Adrenal gland (tissue), 5 donors: ENCODE data around the gene NT5C2.

Experiments
- CTCF ChIP-seq, 6 experiments: fragments of 450-650 bp in 4 of 6; fragments of 200-600 bp in 2 of 6; sonication (generic) in 1 of 6; IDR thresholded peaks; 1 replicate in 5 of 6; 2 replicates in 1 of 6; pipeline versions ENCODE4 v1.5.1 to v1.8.0; 2016 to 2021; ENCODE audit warnings: antibody characterized with exemption in 6 of 6, mild to moderate bottlenecking in 2 of 6, moderate library complexity in 1 of 6
- POLR2A ChIP-seq, 2 donors: fragments of 450-650 bp; IDR thresholded peaks; one replicate each; pipeline ENCODE4 v1.6.1; 2017; ENCODE audit warnings: antibody characterized with exemption in 2 of 2, mild to moderate bottlenecking in 2 of 2, moderate library complexity in 1 of 2
- donor health status: DM: no; HTN: no; CAD: no.

DNA sequence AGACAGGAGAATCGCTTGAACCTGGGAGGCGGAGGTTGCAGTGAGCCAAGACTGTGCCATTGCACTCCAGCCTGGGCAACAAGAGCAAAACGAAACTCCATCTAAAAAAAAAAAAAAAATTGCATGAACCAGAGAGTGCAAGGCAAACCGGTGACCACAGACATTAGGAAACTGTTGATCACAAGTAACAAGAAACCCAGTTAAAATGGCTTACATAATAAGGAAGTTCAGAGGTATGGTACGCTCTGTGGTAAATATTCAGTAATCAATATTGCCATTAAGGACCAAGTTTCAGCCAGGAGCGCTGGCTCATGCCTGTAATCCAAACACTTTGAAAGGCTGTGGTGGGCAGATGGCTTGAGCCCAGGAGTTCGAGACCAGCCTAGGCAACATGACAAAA lies 9.2 kb upstream of the NT5C2 start:
- no peak for TF ChIP-seq CTCF (IDR thresholded peaks at IDR 0.05)
- no peak for TF ChIP-seq POLR2A (IDR thresholded peaks at IDR 0.05)
